B cell (primary cell): ENCODE results near the gene NPHP4. TPM values are rescaled to one million over a fixed set of nuclear protein-coding genes. Genes with fewer than 3 reads are reported as not detected.

Experiments used
- ATAC-seq: fragments of 200-7000 bp; cut with Tn5 transposase; one replicate; pipeline ENCODE4 v1.10.0; 2021; ENCODE audit warnings: low read depth, mild to moderate bottlenecking, moderate number of reproducible peaks, moderate library complexity
- CTCF ChIA-PET: fragments of 350-600 bp; sonication (Branson Sonifier 250); formaldehyde crosslinking; loops from one replicate; lab custom pipeline; 2021; ENCODE audit warnings: antibody characterized with exemption, inconsistent platforms; lab: Charles Lee
- POLR2A ChIA-PET: fragments of 350-600 bp; sonication (Branson Sonifier 250); formaldehyde crosslinking; loops from one replicate; lab custom pipeline; 2021; ENCODE audit warnings: antibody characterized with exemption; lab: Charles Lee
- DNase-seq: peaks from one replicate; pipeline ENCODE4 v3.0.0; 2013
- H2AFZ ChIP-seq: 2 replicates; pipeline ENCODE4 v1.6.1; 2012; ENCODE audit warnings: mild to moderate bottlenecking, low read depth, low read length; ENCODE audit not compliant: insufficient read depth, poor library complexity, severe bottlenecking
- H3K27ac ChIP-seq, 2 donors: 1 replicate in 1 of 2; 2 replicates in 1 of 2; pipeline ENCODE4 v1.5.1; 2012 to 2013; ENCODE audit warnings: low read length in 2 of 2, mild to moderate bottlenecking in 2 of 2, moderate library complexity in 1 of 2
- H3K27me3 ChIP-seq, 4 experiments: fragments of 200-600 bp in 1 of 4; sonication (generic) in 1 of 4; replicated peaks in 1 of 4; 1 replicate in 2 of 4; 2 replicates in 2 of 4; pipeline versions ENCODE4 v1.6.1 to v1.7.0; 2013 to 2016; ENCODE audit warnings: low read length in 3 of 4, mild to moderate bottlenecking in 2 of 4, mixed read lengths in 1 of 4, moderate library complexity in 1 of 4; ENCODE audit not compliant: insufficient read depth in 4 of 4, control insufficient read depth in 3 of 4; ENCODE audit errors: control extremely low read depth in 1 of 4
- H3K36me3 ChIP-seq, 2 experiments: replicated peaks in 1 of 2; 1 replicate in 1 of 2; 2 replicates in 1 of 2; pipeline versions ENCODE4 v1.6.1 to v1.7.1; 2013; ENCODE audit warnings: low read length in 1 of 2; ENCODE audit not compliant: insufficient read depth in 2 of 2, control insufficient read depth in 1 of 2; ENCODE audit errors: control extremely low read depth in 1 of 2, extremely low read depth in 1 of 2
- H3K4me1 ChIP-seq, 2 donors: fragments of 200-600 bp in 1 of 2; sonication (generic) in 1 of 2; 1 replicate in 1 of 2; 2 replicates in 1 of 2; pipeline versions ENCODE4 v1.5.1 to v1.6.1; 2013 to 2017; ENCODE audit warnings: low read length in 2 of 2; ENCODE audit not compliant: control insufficient read depth in 2 of 2, insufficient read depth in 2 of 2
- H3K4me2 ChIP-seq: replicated peaks from 2 replicates; pipeline ENCODE3; 2012; ENCODE audit warnings: mild to moderate bottlenecking, low read depth, low read length; ENCODE audit not compliant: poor library complexity, severe bottlenecking
- H3K4me3 ChIP-seq, 5 experiments: fragments of 200-600 bp in 1 of 5; sonication (generic) in 1 of 5; 1 replicate in 3 of 5; 2 replicates in 2 of 5; pipeline versions ENCODE4 v1.5.1 to v1.7.0; 2011 to 2016; ENCODE audit warnings: low read length in 4 of 5, mild to moderate bottlenecking in 4 of 5, low read depth in 2 of 5, control low read depth in 1 of 5, moderate library complexity in 1 of 5; ENCODE audit not compliant: insufficient read depth in 1 of 5; ENCODE audit errors: control extremely low read depth in 1 of 5, extremely low read depth in 1 of 5
- H3K79me2 ChIP-seq: fragments of 200-600 bp; sonication (generic); one replicate; pipeline ENCODE4 v1.6.0; 2016; ENCODE audit warnings: low read length; ENCODE audit not compliant: control insufficient read depth, insufficient read depth
- H3K9ac ChIP-seq: fragments of 200-600 bp; sonication (generic); 2 replicates; pipeline ENCODE4 v1.6.1; 2017; ENCODE audit warnings: mild to moderate bottlenecking, low read length, moderate library complexity
- H3K9me3 ChIP-seq, 3 donors: one replicate each; pipeline versions ENCODE4 v1.6.1 to v1.7.1; 2013; ENCODE audit warnings: low read length in 2 of 3; ENCODE audit not compliant: control insufficient read depth in 2 of 3, insufficient read depth in 1 of 3; ENCODE audit errors: control extremely low read depth in 1 of 3
- H4K20me1 ChIP-seq: 2 replicates; pipeline ENCODE4 v1.6.0; 2012; ENCODE audit warnings: mild to moderate bottlenecking, low read length; ENCODE audit not compliant: insufficient read depth, control insufficient read depth, poor library complexity, severe bottlenecking
- H3K27ac Mint-ChIP-seq: one replicate; pipeline ENCODE4 v1.8.0; 2021; ENCODE audit warnings: mixed read lengths
- H3K27me3 Mint-ChIP-seq: one replicate; pipeline ENCODE4 v1.8.0; 2021; ENCODE audit warnings: mixed read lengths
- H3K4me1 Mint-ChIP-seq: one replicate; pipeline ENCODE4 v1.8.0; 2021; ENCODE audit warnings: mixed read lengths
- H3K4me3 Mint-ChIP-seq: one replicate; pipeline ENCODE4 v1.8.0; 2021; ENCODE audit warnings: mixed read lengths
- H3K9me3 Mint-ChIP-seq: one replicate; pipeline ENCODE4 v1.8.0; 2022; ENCODE audit warnings: mixed read lengths; ENCODE audit not compliant: insufficient read depth
- EZH2 ChIP-seq: IDR thresholded peaks from 2 replicates; pipeline ENCODE4 v1.6.1; 2012; ENCODE audit warnings: borderline replicate concordance, low read depth, mild to moderate bottlenecking, moderate library complexity, low read length; ENCODE audit not compliant: insufficient read depth, poor library complexity, severe bottlenecking
- WGBS: methylation state at CpG from one replicate; pipeline ENCODE4 v1.1.5; 2013; ENCODE audit warnings: missing lambda C conversion rate; ENCODE audit not compliant: insufficient coverage; 5-methylcytosine and 5-hydroxymethylcytosine counted together
- intact Hi-C: fragments of 100-400 bp; cut with micrococcal nuclease; formaldehyde crosslinking; loops from one replicate; pipeline ENCODE4 v1.10.0; 2022
- polyA plus RNA-seq: library from polyadenylated mRNA; depleted of rRNA; stranded (reverse); fragments of >200 nt; gene quantifications from 2 replicates; pipeline ENCODE4 v1.2.3, GENCODE V29; 2012
- total RNA-seq, 2 donors: library from RNA; stranded (reverse); fragments of 120-200 nt in 1 of 2; gene quantifications; 1 replicate in 1 of 2; 2 replicates in 1 of 2; pipeline versions ENCODE4 v1.2.3 to v1.2.4, GENCODE V29; 2013 to 2022
- TF ChIP-seq, protein P1 (sequence below): fragments of 200-600 bp; IDR thresholded peaks from one replicate; pipeline ENCODE4 v1.8.0; 2022; ENCODE audit warnings: antibody characterized with exemption, mild to moderate bottlenecking

Gene NPHP4
- total and polyA plus RNA-seq, 2 donors (not counting 1 experiment from before 2014, with no cell fraction given), result 6.5 to 14.8 TPM

GRCh38 chr1:5850503-5850902 lies 141.7 kb downstream of the NPHP4 start:
- ChIA-PET CTCF (no interaction called here), POLR2A (no interaction called here)
- H3K27me3 ChIP-seq, result no peaks in the 10 kb centered on the region
- H3K9me3 ChIP-seq, result peaks cover 0 to 5% (median 0%) of the 10 kb centered on the region in 3 donors
- no peaks in the 10 kb centered on the region for H3K27me3 Mint-ChIP-seq
- H3K36me3 ChIP-seq, result no peaks in the 10 kb centered on the region
- no peaks in the 10 kb centered on the region for H3K9me3 Mint-ChIP-seq
- H3K27ac Mint-ChIP-seq, result no peak overlapping the region
- H3K4me3 Mint-ChIP-seq, result no peak overlapping the region
- intact Hi-C loops, result no loop called here
- H3K4me1 Mint-ChIP-seq, result no peaks in the 10 kb centered on the region
- WGBS, result 83% methylated on average over 6 of the region's 8 CpGs
- TF ChIP-seq EZH2, result no peak
- TF ChIP-seq, protein P1, sequence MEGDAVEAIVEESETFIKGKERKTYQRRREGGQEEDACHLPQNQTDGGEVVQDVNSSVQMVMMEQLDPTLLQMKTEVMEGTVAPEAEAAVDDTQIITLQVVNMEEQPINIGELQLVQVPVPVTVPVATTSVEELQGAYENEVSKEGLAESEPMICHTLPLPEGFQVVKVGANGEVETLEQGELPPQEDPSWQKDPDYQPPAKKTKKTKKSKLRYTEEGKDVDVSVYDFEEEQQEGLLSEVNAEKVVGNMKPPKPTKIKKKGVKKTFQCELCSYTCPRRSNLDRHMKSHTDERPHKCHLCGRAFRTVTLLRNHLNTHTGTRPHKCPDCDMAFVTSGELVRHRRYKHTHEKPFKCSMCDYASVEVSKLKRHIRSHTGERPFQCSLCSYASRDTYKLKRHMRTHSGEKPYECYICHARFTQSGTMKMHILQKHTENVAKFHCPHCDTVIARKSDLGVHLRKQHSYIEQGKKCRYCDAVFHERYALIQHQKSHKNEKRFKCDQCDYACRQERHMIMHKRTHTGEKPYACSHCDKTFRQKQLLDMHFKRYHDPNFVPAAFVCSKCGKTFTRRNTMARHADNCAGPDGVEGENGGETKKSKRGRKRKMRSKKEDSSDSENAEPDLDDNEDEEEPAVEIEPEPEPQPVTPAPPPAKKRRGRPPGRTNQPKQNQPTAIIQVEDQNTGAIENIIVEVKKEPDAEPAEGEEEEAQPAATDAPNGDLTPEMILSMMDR, result no peak
- no peak for DNase-seq
- H3K4me3 ChIP-seq, result no peak overlapping the region
- no peak overlapping the region for H3K4me2 ChIP-seq
- H3K4me1 ChIP-seq, result no peaks in the 10 kb centered on the region
- H3K9ac ChIP-seq, result no peak overlapping the region
- H3K27ac ChIP-seq, result no peak overlapping the region
- no peak for ATAC-seq
- H2AFZ ChIP-seq, result no peak overlapping the region
- no peaks in the 10 kb centered on the region for H4K20me1 ChIP-seq
- H3K79me2 ChIP-seq, result no peaks in the 10 kb centered on the region

GRCh38 chr1:5849550-5849949 lies 142.7 kb downstream of the NPHP4 start:
- H3K4me1 Mint-ChIP-seq, result no peaks in the 10 kb centered on the region
- no peak for TF ChIP-seq EZH2
- TF ChIP-seq, protein P1, result no peak
- 67% methylated on average over 4 of the region's 4 CpGs for WGBS
- DNase-seq (no peak), ATAC-seq (no peak)
- intact Hi-C loops, result no loop called here
- H3K9me3 Mint-ChIP-seq, result no peaks in the 10 kb centered on the region
- no peak overlapping the region for H3K4me3 Mint-ChIP-seq
- Histone ChIP-seq H3K79me2 (no peaks in the 10 kb centered on the region), H3K9ac (no peak overlapping the region), H3K27me3 (no peaks in the 10 kb centered on the region), H3K27ac (no peak overlapping the region), H3K4me2 (no peak overlapping the region), H4K20me1 (no peaks in the 10 kb centered on the region), H3K9me3 (peaks cover 0 to 5% (median 0%) of the 10 kb centered on the region in 3 donors), H3K36me3 (no peaks in the 10 kb centered on the region), H2AFZ (no peak overlapping the region), H3K4me1 (no peaks in the 10 kb centered on the region), H3K4me3 (no peak overlapping the region)
- CTCF ChIA-PET, result no interaction called here
- H3K27me3 Mint-ChIP-seq, result no peaks in the 10 kb centered on the region
- no peak overlapping the region for H3K27ac Mint-ChIP-seq
- POLR2A ChIA-PET, result no interaction called here
